OCI-LY3 (cell line): ENCODE results near the gene CHMP4B.
A peak's percentile ranks its signal among the peaks of the same experiment; 100 is the strongest.

Experiments used
- H2AFZ ChIP-seq: fragments of 200-600, 300-600 bp; shearing (Covaris generic); 2 replicates; pipeline ENCODE4 v1.6.0; 2014; ENCODE audit warnings: antibody characterized with exemption, low read depth, low read length
- H3K27ac ChIP-seq: fragments of 200-600, 300-600 bp; sonication (generic); 2 replicates; pipeline ENCODE4 v1.5.1; 2014; ENCODE audit warnings: mild to moderate bottlenecking, low read length, moderate library complexity, mixed read lengths
- H3K27me3 ChIP-seq: fragments of 200-600, 300-600 bp; sonication (generic); 2 replicates; pipeline ENCODE4 v1.6.1; 2014; ENCODE audit warnings: low read depth, low read length, mixed read lengths
- H3K36me3 ChIP-seq: fragments of 200-600, 300-600 bp; sonication (generic); replicated peaks from 2 replicates; pipeline ENCODE3; 2014; ENCODE audit warnings: low read depth, low read length, mixed read lengths
- H3K4me1 ChIP-seq: fragments of 300-600, 200-600 bp; sonication (generic); 2 replicates; pipeline ENCODE4 v1.6.1; 2014; ENCODE audit warnings: low read length, mixed read lengths
- H3K4me2 ChIP-seq: fragments of 200-600, 300-600 bp; sonication (generic); 2 replicates; pipeline ENCODE4 v1.6.1; 2014; ENCODE audit warnings: low read length, mixed read lengths
- H3K4me3 ChIP-seq: fragments of 300-600, 200-600 bp; sonication (generic); 2 replicates; pipeline ENCODE4 v1.5.1; 2014; ENCODE audit warnings: antibody characterized with exemption, mild to moderate bottlenecking, low read length, moderate library complexity
- H3K79me2 ChIP-seq: fragments of 300-600, 200-600 bp; shearing (Covaris generic); 2 replicates; pipeline ENCODE4 v1.6.1; 2014; ENCODE audit warnings: mild to moderate bottlenecking, low read length, mixed read lengths
- H3K9ac ChIP-seq: fragments of 300-600, 200-600 bp; shearing (Covaris generic); 2 replicates; pipeline ENCODE4 v1.6.0; 2014; ENCODE audit warnings: mild to moderate bottlenecking, low read length, moderate library complexity
- H3K9me3 ChIP-seq: fragments of 200-600, 300-600 bp; shearing (Covaris generic); 2 replicates; pipeline ENCODE4 v1.6.1; 2014; ENCODE audit warnings: low read length, mixed read lengths; ENCODE audit not compliant: insufficient read depth
- H4K20me1 ChIP-seq: fragments of 200-600, 300-600 bp; sonication (generic); 2 replicates; pipeline ENCODE4 v1.6.1; 2016; ENCODE audit warnings: low read length, mixed read lengths; ENCODE audit not compliant: insufficient read depth
- CTCF ChIP-seq: fragments of 200-600, 300-600 bp; sonication (generic); IDR thresholded peaks from 2 replicates; pipeline ENCODE4 v1.5.1; 2014; ENCODE audit warnings: antibody characterized with exemption, low read length, low read depth
- EZH2phosphoT487 ChIP-seq: fragments of 200-600 bp; shearing (Covaris generic); IDR thresholded peaks from 2 replicates; pipeline ENCODE4 v1.6.1; 2018; ENCODE audit warnings: antibody characterized with exemption, mixed run types, low read depth

CHMP4B gene

GRCh38 chr20:33817411-33817810, 6.3 kb downstream of the CHMP4B start:
- no peak overlapping the region for H3K4me2 ChIP-seq
- H2AFZ ChIP-seq = no peak overlapping the region
- TF ChIP-seq CTCF (no peak), EZH2phosphoT487 (no peak)
- H4K20me1 ChIP-seq = peaks cover 78% of the 10 kb centered on the region
- H3K9me3 ChIP-seq = no peaks in the 10 kb centered on the region
- H3K4me3 ChIP-seq = no peak overlapping the region
- no peak overlapping the region for H3K9ac ChIP-seq
- H3K27me3 ChIP-seq = no peaks in the 10 kb centered on the region
- peaks cover 32% of the 10 kb centered on the region for H3K4me1 ChIP-seq
- peaks cover 98% of the 10 kb centered on the region for H3K79me2 ChIP-seq
- peaks cover 40% of the 10 kb centered on the region for H3K36me3 ChIP-seq
- no peak overlapping the region for H3K27ac ChIP-seq

GRCh38 chr20:33819456-33819855, 8.3 kb downstream of the CHMP4B start:
- Histone ChIP-seq H4K20me1 (peaks cover 75% of the 10 kb centered on the region), H3K36me3 (peaks cover 41% of the 10 kb centered on the region)

GRCh38 chr20:33820362-33820761, 9.2 kb downstream of the CHMP4B start:
- H3K36me3 ChIP-seq = peaks cover 35% of the 10 kb centered on the region
- H3K9ac ChIP-seq = no peak overlapping the region
- peaks cover 22% of the 10 kb centered on the region for H3K4me1 ChIP-seq
- TF ChIP-seq EZH2phosphoT487 = no peak
- no peak for TF ChIP-seq CTCF
- no peak overlapping the region for H3K4me2 ChIP-seq
- H3K9me3 ChIP-seq = no peaks in the 10 kb centered on the region
- peaks cover 94% of the 10 kb centered on the region for H3K79me2 ChIP-seq
- no peaks in the 10 kb centered on the region for H3K27me3 ChIP-seq
- peaks cover 76% of the 10 kb centered on the region for H4K20me1 ChIP-seq
- H2AFZ ChIP-seq = no peak overlapping the region
- H3K27ac ChIP-seq = no peak overlapping the region
- no peak overlapping the region for H3K4me3 ChIP-seq

More at GRCh38 chr20:33819456-33819855, 8.3 kb downstream of the CHMP4B start:
- Histone ChIP-seq H3K79me2 (peaks cover 94% of the 10 kb centered on the region), H3K27me3 (no peaks in the 10 kb centered on the region), H3K27ac (no peak overlapping the region), H3K4me1 (peaks cover 22% of the 10 kb centered on the region), H3K9ac (no peak overlapping the region), H3K4me2 (peak overlapping the region; percentile 2; the same call in 1 of the 2 replicates), H2AFZ (no peak overlapping the region), H3K9me3 (no peaks in the 10 kb centered on the region), H3K4me3 (no peak overlapping the region)
- no peak for TF ChIP-seq EZH2phosphoT487
- no peak for TF ChIP-seq CTCF

- H3K27me3 ChIP-seq = no peaks in the 10 kb centered on the region
- no peak overlapping the region for H3K4me2 ChIP-seq
- H3K4me1 ChIP-seq = peaks cover 22% of the 10 kb centered on the region
- H3K9ac ChIP-seq = no peak overlapping the region
- H3K9me3 ChIP-seq = no peaks in the 10 kb centered on the region
- peaks cover 94% of the 10 kb centered on the region for H3K79me2 ChIP-seq
- H3K36me3 ChIP-seq = peaks cover 25% of the 10 kb centered on the region
- no peak overlapping the region for H3K4me3 ChIP-seq
- H4K20me1 ChIP-seq = peaks cover 76% of the 10 kb centered on the region
- TF ChIP-seq EZH2phosphoT487 (no peak), CTCF (no peak)
- no peak overlapping the region for H3K27ac ChIP-seq
- no peak overlapping the region for H2AFZ ChIP-seq
Measured at GRCh38 chr20:33821270-33821836, 10.2 kb downstream of the CHMP4B start.
